ENCODE data around the gene TAB2. TPM values are rescaled to one million over a fixed set of nuclear protein-coding genes. Genes with fewer than 3 reads are reported as not detected.

Gene TAB2
- total RNA-seq, 4 donors from 2014 or later: 59.2 to 121 (median 83.8) TPM

- TF ChIP-seq, protein P1, sequence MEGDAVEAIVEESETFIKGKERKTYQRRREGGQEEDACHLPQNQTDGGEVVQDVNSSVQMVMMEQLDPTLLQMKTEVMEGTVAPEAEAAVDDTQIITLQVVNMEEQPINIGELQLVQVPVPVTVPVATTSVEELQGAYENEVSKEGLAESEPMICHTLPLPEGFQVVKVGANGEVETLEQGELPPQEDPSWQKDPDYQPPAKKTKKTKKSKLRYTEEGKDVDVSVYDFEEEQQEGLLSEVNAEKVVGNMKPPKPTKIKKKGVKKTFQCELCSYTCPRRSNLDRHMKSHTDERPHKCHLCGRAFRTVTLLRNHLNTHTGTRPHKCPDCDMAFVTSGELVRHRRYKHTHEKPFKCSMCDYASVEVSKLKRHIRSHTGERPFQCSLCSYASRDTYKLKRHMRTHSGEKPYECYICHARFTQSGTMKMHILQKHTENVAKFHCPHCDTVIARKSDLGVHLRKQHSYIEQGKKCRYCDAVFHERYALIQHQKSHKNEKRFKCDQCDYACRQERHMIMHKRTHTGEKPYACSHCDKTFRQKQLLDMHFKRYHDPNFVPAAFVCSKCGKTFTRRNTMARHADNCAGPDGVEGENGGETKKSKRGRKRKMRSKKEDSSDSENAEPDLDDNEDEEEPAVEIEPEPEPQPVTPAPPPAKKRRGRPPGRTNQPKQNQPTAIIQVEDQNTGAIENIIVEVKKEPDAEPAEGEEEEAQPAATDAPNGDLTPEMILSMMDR (IDR thresholded peaks at IDR 0.05; ENCODE audit: low read depth): no peak
Observed at GRCh38 chr6:149333266-149333620, 15.7 kb downstream of the TAB2 start.

GRCh38 chr6:149334201-149334600 lies 16.7 kb downstream of the TAB2 start:
- TF ChIP-seq, protein P1 (IDR thresholded peaks at IDR 0.05; ENCODE audit: low read depth): no peak

GRCh38 chr6:149334682-149335160 lies 17.2 kb downstream of the TAB2 start:
- TF ChIP-seq, protein P1 (IDR thresholded peaks at IDR 0.05; ENCODE audit: low read depth): no peak

GRCh38 chr6:149335924-149336608 lies 18.6 kb downstream of the TAB2 start:
- TF ChIP-seq, protein P1 (IDR thresholded peaks at IDR 0.05; ENCODE audit: low read depth): no peak

DNA sequence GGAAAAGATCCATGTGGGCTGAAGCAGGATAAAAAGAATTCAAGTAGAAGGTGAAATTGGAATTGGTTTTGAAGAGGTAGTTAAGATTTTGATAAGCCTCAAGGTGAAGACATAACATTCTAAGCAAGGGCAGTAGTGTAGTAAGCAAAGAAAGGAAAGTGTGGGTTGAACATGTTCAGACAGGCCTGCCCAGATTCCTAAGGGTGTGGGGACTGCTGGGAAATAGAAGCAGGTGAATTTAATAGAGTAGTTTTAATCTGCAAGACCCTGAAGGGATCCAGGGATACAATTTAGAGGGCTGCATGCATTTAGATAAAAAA lies 19.1 kb downstream of the TAB2 start:
- TF ChIP-seq, protein P1 (IDR thresholded peaks at IDR 0.05; ENCODE audit: low read depth): no peak

DNA sequence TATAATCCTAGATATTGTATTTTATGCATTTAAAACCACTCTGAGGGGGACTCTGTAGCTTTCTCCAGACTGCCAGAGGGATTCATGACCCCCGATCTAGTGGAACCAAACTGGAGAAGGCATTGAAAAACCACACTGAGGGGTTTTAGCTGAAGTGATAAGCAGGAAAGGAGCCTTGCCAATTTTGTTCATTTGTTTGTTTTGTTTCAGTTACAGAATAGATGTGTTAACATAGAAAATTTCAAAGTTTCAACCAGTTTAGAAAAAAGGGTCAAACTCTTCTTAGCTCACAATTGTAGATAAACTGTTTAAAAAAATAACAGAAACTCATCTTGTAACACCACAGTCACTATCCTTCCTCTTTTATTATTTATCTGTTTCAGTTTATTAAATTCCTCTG lies 19.8 kb downstream of the TAB2 start:
- TF ChIP-seq, protein P1 (IDR thresholded peaks at IDR 0.05; ENCODE audit: low read depth): no peak

GRCh38 chr6:149340200-149340599 lies 22.7 kb downstream of the TAB2 start:
- TF ChIP-seq, protein P1 (IDR thresholded peaks at IDR 0.05; ENCODE audit: low read depth): no peak
